KOPT-K1 (cell line): ENCODE data around the gene C1QBP.

Source experiments
- H3K27ac ChIP-seq: fragments of 200-600 bp; sonication (generic); 2 replicates; pipeline ENCODE4 v1.5.1; 2016; ENCODE audit warnings: antibody characterized with exemption, mild to moderate bottlenecking, low read depth, low read length; ENCODE audit not compliant: poor library complexity, severe bottlenecking
- H3K36me3 ChIP-seq: fragments of 200-600 bp; sonication (generic); 2 replicates; pipeline ENCODE4 v1.5.1; 2017; ENCODE audit warnings: antibody characterized with exemption, mild to moderate bottlenecking, low read length, moderate library complexity; ENCODE audit not compliant: insufficient read depth
- H3K9me3 ChIP-seq: fragments of 200-600 bp; sonication (generic); 2 replicates; pipeline ENCODE4 v1.5.1; 2017; ENCODE audit warnings: antibody characterized with exemption, low read length, mild to moderate bottlenecking; ENCODE audit not compliant: insufficient read depth, poor library complexity, severe bottlenecking

The C1QBP gene

DNA sequence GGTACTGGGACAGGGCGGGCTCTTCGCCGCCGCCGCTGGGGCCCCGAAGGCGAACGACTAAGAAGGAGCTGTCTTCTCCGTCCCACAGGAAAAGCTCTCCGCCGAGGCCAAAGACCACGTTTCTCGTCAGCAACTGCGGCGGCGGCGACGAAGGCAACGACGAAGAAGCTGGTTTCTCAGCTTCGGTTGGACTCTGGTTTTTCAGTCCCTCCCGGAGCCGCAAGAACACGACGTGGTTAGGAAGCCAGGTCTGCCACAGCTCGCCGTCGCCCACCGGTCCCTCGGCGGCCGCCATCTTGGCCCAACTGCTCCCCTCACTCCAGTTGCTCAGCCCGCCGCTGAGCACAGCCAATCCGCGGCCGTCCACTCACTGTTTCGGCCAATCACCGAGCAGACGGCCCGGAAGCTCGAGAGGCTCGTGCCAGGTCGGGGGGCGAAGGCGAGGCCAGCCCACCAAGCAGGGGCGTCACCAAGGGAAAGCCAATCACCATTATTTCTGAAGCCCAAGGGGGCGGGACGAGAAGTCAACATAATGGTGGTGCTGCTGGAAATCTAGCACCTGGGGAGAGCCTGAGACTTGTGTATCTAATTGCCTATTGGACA lies 19.5 kb downstream of the C1QBP start, which contains the start of gene NUP88:
Gene NUP88, minus strand, starts transcription at position 307 of the 603 bp plus-strand sequence. Its CDS starts 12 bp downstream, at position 295.
- H3K36me3 ChIP-seq = peaks cover 64% of the 10 kb centered on the region
- no peaks in the 10 kb centered on the region for H3K9me3 ChIP-seq
- peak within 1 kb of the TSS; percentile 91 for H3K27ac ChIP-seq

DNA sequence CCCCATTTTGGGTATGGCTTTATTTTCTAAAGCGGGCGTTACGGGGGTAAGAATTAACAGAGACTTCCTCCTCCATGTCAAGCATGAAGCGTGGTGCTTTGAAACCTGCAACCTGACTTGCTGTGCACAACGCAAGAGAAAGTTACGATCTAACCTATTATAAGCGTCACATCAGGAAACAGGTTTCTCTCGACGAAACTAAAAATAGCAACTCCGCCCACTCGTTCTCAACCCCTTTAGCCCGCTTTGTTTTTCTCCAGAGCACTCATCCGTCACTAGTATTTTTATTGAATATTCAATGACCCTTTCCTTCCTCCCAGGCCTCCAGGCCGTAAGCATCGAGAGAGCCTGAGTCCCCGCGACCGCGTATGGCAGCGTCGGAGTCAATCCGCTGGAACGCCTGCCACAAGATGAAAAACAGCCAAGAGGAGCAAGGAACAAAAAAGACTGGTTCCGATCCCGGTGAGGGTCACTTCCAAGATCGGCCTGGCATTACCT lies 20.0 kb downstream of the C1QBP start:
- no peaks in the 10 kb centered on the region for H3K9me3 ChIP-seq
- H3K27ac ChIP-seq = peak overlapping the region; percentile 91
- H3K36me3 ChIP-seq = peaks cover 64% of the 10 kb centered on the region

DNA sequence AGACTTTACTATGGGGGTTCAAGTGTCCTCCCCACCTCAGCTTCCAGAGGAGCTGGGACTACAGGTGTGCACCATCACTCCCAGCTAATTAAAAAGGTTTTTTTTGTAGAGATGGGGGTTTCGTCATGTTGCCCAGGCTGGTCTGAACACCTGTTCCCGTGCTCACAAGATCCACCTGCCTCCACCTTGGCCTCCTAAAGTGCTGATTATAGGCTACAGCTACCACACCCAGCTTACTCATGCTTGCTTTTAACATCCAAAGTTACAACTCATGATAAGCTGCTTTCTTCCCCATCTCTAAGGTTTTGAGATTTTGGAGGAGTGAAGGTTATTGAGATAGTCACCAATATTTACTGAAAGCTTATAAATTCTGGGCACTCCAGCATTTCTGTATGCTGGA lies 22.1 kb downstream of the C1QBP start:
- Histone ChIP-seq H3K36me3 (peaks cover 65% of the 10 kb centered on the region), H3K9me3 (no peaks in the 10 kb centered on the region), H3K27ac (no peak overlapping the region)

DNA sequence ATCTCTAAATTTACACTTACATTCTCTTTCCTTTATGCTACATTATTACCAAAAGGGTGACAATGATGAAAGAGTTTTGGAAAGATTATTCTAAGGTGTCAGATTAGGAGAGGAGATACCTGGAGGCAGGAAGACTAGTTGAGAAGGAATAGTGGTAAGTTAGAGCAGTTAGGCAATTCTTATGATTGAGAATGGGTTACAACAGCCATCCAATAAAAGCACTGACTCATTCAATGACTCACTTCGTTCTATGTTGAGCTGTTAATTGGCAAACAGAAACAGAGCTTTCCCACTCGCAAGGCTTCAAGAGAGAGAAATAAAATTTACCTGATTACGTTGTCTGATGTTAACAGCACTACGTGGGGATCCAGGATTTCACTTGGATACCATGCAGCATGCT lies 25.3 kb downstream of the C1QBP start:
- peaks cover 88% of the 10 kb centered on the region for H3K36me3 ChIP-seq
- H3K9me3 ChIP-seq = no peaks in the 10 kb centered on the region
- H3K27ac ChIP-seq = no peak overlapping the region

DNA sequence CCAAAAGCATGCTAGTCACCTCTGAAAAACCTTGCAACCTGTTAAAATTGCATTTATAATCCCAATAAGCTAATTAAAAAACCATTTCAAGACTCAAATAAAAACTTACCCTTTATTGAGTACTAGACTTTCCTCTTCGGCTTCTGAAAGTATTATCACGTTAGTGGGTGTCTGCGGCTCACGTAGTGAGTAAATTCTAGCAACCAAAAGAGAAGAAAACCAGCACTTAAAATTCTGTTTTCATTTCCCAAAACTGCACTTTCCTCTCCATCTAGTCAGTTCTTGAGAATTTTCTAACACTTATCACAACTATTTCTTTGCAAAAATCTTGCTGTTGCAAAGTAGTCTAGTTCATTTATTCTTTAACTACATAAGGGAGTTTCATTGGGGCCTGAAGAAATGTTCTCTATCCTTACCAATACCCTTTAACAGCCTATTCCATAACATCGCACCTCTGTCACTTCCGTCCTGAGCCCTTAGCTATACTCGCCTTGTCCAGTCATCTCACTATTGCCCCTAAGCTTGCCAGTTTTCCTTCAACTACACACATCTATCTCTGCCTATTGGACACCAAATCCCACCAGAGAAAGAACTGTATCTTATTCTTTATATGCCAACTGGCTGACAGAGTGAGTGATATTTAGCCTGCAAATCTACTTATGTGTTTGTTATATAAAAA lies 28.2 kb downstream of the C1QBP start:
- H3K27ac ChIP-seq = no peak overlapping the region
- H3K9me3 ChIP-seq = no peaks in the 10 kb centered on the region
- peaks cover 98% of the 10 kb centered on the region for H3K36me3 ChIP-seq

DNA sequence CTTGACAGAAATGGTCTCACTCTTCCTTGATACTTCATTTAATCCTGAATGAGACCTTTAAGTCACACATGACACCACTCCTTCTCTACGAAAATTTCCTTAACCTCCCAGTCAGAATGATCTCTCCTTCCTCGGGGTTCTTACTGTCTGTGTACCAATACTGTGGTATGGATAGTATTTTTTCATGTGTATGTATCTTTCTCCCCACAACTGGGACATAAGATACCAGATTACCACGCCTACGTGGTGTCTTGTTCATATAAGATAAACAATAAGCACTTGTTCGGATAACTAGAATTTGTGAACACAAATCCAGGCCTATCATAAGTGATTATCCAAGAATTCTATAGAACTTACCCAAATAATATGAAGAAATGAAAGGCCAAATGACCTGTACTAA lies 30.8 kb downstream of the C1QBP start:
- H3K36me3 ChIP-seq = peaks cover 100% of the 10 kb centered on the region
- H3K9me3 ChIP-seq = no peaks in the 10 kb centered on the region
- H3K27ac ChIP-seq = no peak overlapping the region

DNA sequence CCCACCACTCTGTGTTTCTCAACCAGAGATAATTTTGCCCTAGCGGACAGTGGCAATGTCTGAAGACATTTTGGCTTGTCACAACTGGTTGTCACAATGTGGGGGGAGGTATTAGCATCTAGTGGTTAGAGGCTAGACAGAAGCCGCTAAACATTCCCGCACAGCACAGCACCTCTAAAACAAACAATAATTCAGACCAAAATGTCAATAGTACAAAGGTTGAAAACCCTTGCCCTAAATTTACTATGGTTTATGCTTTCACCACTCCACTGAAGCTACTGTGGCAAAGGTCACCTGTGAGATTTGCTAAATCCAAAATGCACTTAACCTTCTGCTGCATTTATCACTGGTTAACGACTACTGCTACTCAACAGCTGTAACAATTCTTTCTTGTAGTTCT lies 33.6 kb downstream of the C1QBP start:
- Histone ChIP-seq H3K36me3 (peaks cover 100% of the 10 kb centered on the region), H3K9me3 (no peaks in the 10 kb centered on the region), H3K27ac (no peak overlapping the region)

DNA sequence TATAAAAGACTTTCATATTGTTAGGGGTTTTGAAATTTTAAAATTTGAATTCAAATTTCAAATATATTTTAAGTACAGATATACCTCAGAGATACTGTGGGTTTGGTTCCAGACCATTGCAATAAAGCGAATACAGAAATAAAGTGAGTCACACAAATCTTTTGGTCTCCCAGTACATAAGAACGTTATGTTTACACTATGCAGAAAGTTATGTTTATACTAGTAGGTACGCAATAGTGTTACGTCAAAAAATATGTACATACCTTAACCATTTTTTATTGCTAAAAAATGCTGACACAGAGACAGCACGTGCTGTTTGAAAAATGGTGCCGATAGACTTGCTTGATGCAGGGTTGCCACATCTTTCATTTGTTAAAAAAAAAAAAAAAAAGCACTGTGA lies 39.2 kb downstream of the C1QBP start:
- Histone ChIP-seq H3K9me3 (no peaks in the 10 kb centered on the region), H3K27ac (no peak overlapping the region), H3K36me3 (peaks cover 97% of the 10 kb centered on the region)

DNA sequence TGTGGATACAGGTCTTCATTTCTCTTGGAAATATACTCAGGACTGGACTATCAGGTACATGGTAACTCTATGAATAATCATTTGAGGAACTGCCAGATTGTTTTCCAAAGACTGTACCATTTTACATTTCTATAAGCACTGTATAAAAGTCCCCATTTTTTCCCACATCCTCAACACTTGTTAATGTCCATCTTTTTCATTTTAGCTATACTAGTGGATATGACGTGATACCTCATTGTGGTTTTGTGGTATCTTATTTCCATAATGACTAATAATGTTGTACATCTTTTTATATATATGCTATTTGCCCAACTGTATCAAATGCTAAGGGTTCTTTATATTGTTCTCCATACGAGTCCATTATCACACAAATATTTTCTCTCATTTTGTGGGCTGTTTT lies 42.3 kb downstream of the C1QBP start:
- Histone ChIP-seq H3K36me3 (peaks cover 97% of the 10 kb centered on the region), H3K27ac (no peak overlapping the region), H3K9me3 (no peaks in the 10 kb centered on the region)

DNA sequence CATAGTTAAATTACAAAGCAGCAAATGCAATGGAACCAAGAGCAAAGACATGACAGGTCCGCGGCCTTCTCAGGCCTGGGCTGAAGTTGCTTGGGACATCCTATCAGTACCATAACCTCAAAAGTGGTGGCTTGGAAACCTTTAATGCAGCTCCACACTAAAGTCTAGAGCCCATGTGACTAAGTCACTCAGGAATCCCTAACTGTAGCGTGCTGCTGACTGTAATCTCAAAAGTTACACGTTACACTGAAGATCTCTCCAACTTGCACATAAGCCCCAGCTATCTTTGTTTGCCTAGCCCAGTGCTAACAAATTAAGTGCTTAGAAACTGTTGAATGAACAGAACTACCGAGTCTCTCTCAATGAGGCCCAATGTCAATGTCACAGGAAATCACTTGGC lies 47.3 kb downstream of the C1QBP start:
- peaks cover 97% of the 10 kb centered on the region for H3K36me3 ChIP-seq
- H3K27ac ChIP-seq = no peak overlapping the region
- H3K9me3 ChIP-seq = no peaks in the 10 kb centered on the region
